Activated T-cell treated with anti-CD3 and anti-CD28 coated beads, Interleukin-2, amount 50 U/mL, for 1 hour (primary cell): ENCODE data around the gene PACRG.

Experiments used
- DNase-seq: peaks from one replicate; pipeline ENCODE4 v3.0.0-alpha.2; 2020

The PACRG gene

GRCh38 chr6:162873537-162873936 lies 145.8 kb downstream of the PACRG start:
- DNase-seq = no peak

GRCh38 chr6:162875070-162875469 lies 147.3 kb downstream of the PACRG start:
- DNase-seq = no peak

- DNase-seq = no peak
These were observed 155.2 kb downstream of the PACRG start for GRCh38 chr6:162882801-162883481.

DNA sequence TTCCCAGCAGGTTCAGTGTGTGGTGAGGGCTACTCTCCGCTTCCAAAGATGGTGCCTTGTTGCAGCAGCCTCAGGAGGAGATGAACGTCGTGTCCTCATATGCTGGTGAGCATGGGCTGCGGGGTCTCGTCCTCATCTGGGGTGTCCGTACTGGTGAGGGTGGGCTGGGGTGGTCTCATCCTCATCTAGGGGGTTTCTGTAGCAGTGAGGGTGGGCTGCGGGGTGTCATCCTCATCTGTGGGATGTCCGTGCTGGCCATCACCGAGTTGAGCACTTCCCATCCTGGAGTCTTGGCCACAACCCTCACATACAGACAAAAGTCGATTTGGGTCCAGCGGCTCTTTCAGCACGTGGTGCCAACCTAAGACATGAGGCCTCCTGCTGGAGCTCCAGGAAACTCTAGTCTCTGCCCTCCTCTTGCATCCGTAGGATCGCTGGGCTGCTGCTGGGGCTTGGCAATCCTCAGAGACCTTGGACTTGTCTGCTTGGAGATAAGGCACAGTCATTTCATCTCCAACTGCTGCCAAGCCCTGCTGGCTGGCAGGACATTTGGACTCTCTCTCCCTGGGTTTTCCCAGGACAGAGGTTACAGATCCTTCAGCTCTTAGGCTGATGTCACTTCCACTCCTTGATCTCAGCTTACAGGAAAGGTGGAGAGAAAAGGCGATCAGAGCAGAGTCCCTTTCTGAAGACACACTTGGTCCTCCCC lies 160.4 kb downstream of the PACRG start:
- DNase-seq = no peak

- no peak for DNase-seq
These were observed 161.5 kb downstream of the PACRG start for GRCh38 chr6:162889303-162889702.

- DNase-seq = no peak
These were observed 170.2 kb downstream of the PACRG start for GRCh38 chr6:162898011-162898410.

DNA sequence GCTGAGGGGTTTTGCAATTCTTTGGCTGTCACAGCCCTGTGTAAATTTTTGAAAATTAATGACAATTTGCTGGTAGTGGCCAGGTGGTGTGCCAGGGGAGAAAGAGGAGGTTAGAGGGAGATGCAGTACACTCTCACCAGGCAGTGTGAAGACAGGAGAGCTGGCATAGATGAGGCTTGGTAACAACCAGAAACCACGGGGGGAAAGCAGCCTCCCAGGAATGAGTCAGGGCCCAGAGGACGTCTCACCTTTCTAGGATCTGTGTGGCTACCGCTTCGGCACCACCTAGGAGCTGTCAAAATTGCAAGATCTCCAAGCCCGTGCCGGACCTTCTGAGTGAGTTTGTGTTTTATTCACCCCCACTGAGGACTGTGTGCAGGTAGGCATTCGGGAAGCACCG lies 171.4 kb downstream of the PACRG start:
- no peak for DNase-seq

GRCh38 chr6:162900503-162900902 lies 172.7 kb downstream of the PACRG start:
- no peak for DNase-seq

DNA sequence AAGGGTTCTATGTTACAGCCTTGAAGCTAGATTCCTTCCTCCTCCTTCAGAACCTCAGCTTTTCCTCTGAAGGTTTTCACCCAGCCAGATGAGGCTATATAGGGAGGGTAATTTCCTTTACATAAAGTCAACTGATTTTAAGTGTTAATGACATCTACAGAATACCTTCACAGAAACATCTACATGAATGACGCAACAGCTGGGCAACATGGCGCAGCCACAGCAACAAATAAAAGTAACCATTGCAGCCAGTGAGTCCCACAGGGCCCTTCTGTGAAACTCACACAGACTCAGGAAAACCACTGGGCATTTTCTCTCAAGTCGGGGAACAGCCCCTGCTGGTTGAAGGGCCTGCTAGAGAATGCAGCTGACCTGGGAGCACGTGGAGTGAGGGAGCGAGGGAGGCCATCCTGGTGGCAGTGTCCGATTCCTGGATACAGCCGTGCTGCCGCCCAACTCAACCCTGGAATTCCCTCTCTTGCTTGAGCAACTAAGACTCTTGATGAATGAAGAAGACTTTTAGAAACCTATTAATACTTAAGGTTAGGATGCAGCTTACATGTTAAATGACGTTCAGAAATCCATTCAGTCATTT lies 176.4 kb downstream of the PACRG start:
- no peak for DNase-seq

- DNase-seq = no peak
These were observed 178.7 kb downstream of the PACRG start for GRCh38 chr6:162906479-162906878.

DNA sequence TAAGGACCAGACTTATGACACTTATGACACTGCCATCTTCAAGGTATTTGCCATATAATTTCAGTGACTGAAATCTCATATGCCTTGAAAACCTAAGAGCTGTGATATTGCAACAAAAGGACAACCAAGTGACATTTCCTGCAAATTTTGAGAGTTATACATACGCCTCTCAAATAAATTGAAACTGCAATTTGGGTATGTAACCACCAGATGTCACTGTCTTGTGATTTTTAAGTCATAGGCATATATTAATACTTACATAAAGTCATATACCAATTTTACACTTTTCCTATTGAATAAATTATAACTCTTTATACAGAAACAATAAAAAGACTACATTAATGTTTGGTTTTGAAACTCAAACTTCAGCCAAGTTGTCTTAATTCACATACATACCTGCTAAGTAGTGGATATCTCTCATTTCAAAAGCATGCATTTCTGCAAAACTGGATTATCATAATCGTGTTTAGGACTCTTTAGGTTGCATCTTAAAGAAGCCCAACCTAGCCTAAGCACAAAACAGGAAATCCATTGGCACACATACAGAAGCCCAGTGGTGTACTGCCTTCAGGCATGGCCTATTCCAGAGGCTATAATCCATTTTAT lies 180.2 kb downstream of the PACRG start:
- no peak for DNase-seq

- no peak for DNase-seq
These were observed 185.4 kb downstream of the PACRG start for GRCh38 chr6:162913206-162913605.

GRCh38 chr6:162917506-162917905 lies 189.7 kb downstream of the PACRG start:
- no peak for DNase-seq

GRCh38 chr6:162921062-162921461 lies 193.3 kb downstream of the PACRG start:
- no peak for DNase-seq

- DNase-seq = no peak
These were observed 193.8 kb downstream of the PACRG start for GRCh38 chr6:162921510-162922040.

DNA sequence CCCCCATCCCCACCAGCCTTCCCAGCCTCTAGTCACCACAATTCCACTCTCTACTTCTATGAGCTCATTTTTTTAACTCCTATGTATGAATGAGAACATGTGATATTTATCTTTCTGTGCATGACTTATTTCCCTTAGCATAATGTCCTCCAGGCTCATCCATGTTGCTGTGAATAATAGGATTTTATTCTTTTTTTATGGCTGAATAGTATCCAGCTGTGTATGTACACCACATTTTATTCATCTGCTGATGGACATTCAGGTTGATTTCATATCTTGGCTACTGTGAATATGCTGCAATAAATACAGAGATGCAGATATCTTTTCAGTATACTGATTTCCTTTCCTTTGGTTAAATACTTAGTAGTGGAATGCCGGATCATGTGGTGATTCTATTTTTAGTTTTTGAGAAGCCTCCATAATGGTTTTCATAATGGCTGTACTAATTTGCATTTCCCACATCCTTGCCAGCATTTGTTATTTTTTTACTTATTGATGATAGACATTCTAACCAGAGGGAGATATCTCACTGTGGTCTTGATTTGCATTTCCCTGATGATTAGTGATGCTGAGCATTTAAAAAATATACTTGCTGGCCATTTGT lies 194.9 kb downstream of the PACRG start:
- DNase-seq = no peak

GRCh38 chr6:162934844-162935243 lies 207.1 kb downstream of the PACRG start:
- DNase-seq = no peak

DNA sequence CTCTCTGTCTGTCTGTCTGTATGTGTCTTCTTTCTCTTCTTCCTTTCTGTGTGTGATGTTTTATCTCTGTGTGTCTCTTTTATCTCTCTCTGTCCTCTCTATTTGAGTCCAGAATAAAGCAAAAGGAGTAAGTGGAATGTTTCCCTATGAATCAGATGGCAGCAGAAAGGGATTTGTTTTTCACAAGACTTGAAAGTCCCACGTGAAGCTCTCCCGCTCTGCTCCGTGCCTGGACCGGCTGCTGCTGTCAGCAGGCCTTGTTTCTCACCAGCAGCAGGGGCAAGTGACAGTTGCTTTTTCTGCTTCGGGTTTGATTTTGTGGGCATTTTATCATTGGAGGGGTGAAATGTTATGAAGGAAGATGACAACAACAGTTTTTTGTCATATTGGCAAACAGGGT lies 212.7 kb downstream of the PACRG start:
- DNase-seq = no peak

GRCh38 chr6:162941128-162941527 lies 213.4 kb downstream of the PACRG start:
- DNase-seq = no peak

DNA sequence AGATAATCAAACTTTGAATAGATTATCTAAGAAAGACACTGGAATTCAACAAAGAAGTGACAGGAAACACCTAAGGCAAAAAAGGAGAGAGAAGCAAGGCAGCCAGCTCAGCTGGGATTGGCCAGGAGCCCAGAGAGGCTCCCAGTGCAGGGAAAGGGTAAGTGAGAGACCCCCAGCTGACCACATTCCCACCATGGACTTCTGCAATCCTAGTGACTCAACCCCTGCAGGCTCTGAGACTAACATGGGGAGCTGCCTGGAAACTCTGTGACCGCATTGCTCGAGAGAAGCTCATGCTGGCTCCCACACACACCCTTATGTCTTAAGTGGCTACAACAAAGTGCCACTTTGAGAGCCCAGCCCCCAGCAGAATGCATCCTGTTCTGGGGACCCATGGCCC lies 215.1 kb downstream of the PACRG start:
- DNase-seq = no peak

GRCh38 chr6:162943369-162943768 lies 215.6 kb downstream of the PACRG start:
- no peak for DNase-seq

- no peak for DNase-seq
These were observed 223.5 kb downstream of the PACRG start for GRCh38 chr6:162951164-162951743.

- no peak for DNase-seq
These were observed 224.6 kb downstream of the PACRG start for GRCh38 chr6:162952423-162952822.
